ENCODE results near the gene LCN15.

DNA sequence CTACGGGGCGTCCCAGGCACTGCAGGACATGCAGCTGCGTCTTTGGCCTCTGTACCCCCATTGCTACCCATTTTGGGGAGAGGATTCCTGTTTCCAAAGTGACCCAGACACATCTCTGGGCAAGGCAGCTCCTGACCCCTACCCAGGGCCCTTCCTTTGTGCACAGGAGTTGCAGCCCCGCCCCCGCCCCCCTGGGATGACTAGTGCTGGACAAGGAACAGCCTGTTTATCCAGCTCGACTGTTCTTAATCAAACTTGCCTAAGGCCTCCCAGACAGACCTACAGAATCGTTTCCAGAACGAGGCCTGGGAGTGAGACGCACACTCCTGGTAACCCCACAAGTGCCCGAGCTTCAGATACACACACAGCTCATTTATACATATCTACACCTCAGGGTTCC lies 38.7 kb downstream of the LCN15 start:
- no peak for TF ChIP-seq CTCF (IDR thresholded peaks at IDR 0.05)
- TF ChIP-seq POLR2A (IDR thresholded peaks at IDR 0.05) = no peak
